ENCODE data around the gene GPBAR1.
"Not testable (repeated sequence)": the region's sequence is repeated elsewhere in the genome, so short reads cannot be mapped to it uniquely, and the experiment has no call there.

Gene GPBAR1

GRCh38 chr2:218269900-218270720 is 9.3 kb downstream of the GPBAR1 start, which contains the start of the genes AAMP and PNKD:
Gene AAMP, minus strand, starts transcription at chr2:218270137. Its CDS starts 51 bp downstream, at chr2:218270086.
Gene PNKD, plus strand, starts transcription at chr2:218270519. Its CDS starts 17 bp downstream, at chr2:218270536.
- DNase-seq, result peak; percentile 100

GRCh38 chr2:218270721-218271486 is 10.1 kb downstream of the GPBAR1 start:
- DNase-seq, result no peak

- DNase-seq, result no peak
Measured at GRCh38 chr2:218271487-218271797, 10.6 kb downstream of the GPBAR1 start.

GRCh38 chr2:218271865-218272530 is 11.2 kb downstream of the GPBAR1 start:
- no peak for DNase-seq

DNA sequence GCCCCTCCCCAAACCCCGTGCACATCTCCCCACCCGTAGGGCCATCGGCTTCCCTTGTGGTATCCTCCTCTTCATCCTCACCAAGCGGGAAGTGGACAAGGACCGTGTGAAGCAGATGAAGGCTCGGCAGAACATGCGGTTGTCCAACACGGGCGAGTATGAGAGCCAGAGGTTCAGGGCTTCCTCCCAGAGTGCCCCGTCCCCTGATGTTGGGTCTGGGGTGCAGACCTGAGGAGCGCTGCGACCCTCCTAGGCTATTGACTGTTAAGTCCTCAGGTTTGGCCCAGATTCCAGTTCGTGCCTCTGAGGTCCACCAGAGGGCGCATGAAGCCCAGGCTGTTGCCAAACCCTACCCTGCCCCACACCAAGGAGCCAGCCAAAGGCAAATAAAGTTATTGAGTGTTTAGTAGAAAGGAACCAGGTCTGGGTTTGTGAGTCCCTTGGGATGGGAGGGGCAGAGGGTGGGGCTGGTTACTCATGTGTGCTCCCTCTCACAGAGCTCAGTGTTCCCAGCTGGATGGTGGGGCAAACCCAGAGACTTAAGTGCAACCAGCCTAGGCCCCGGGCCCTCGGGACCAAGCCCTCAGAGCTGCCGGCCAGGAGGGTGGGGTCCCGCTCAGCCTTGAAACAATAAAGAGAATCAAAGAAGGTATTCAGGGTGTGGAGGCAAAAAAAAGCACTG is 11.9 kb downstream of the GPBAR1 start:
- DNase-seq, result peak; percentile 84 to 86

DNA sequence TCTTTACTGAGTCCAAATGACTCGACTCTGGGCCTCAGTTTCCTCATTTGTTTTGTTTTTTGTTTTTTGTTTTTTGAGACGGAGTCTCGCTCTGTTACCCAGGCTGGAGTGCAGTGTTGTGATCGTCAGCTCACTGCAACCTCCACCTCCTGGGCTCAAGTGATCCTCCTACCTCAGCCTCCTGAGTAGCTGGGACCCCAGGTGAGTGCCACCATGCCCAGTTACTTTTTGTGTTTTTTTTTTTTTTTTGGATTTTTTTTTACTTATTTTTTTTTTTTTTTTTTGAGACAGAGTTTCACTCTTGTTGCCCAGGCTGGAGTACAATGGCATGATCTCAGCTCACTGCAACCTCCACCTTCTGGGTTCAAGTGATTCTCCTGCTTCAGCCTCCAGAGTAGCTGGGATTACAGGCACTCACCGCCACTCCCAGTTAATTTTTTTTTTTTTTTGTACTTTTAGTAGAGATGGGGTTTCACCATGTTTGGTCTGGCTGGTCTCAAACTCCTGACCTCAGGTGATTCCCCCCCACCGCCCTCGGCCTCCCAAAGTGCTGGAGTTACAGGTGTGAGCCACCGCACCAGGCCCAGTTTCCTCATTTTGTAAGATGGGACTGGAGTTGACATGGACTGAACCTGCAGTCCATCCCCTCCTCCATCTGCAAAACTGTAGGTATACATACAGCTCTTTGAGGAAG is 12.5 kb downstream of the GPBAR1 start:
- DNase-seq, result not testable (repeated sequence)

- DNase-seq, result no peak
Measured at GRCh38 chr2:218273908-218274249, 13.1 kb downstream of the GPBAR1 start.

GRCh38 chr2:218274586-218274985 is 13.8 kb downstream of the GPBAR1 start:
- no peak for DNase-seq

DNA sequence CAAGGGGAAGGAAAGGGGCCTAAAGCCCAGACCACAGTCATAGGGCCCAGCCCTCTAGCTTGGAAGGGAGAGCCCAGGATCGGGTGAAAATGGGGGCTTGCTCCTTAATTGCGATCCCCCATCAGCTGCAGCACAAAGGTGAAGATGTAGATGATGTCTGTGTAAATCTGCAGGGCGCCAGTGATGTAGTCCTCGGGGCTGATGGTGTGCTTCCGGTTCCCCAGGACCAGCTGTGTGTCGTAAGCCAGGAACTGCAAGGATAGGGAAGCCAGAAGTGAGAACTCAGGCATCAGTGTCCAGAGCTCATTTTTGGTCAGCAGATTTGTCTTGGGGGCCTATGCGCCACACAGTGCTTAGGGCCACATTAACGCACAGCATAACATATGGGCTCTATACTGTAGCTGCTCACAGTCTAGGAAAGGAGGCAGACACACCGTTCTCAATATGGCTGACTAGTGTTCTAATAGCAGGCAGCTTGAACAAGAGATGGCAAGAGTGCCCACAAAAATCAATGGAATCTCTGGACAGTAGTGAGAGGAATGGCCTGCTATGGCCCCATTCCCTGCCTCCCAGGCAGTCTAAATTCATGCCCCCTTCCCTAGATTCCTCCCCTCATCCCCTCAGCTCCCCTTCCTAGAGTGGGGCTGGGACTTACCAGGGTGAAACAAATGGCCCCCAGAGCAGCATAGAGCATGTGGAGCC is 14.7 kb downstream of the GPBAR1 start:
- DNase-seq, result no peak

DNA sequence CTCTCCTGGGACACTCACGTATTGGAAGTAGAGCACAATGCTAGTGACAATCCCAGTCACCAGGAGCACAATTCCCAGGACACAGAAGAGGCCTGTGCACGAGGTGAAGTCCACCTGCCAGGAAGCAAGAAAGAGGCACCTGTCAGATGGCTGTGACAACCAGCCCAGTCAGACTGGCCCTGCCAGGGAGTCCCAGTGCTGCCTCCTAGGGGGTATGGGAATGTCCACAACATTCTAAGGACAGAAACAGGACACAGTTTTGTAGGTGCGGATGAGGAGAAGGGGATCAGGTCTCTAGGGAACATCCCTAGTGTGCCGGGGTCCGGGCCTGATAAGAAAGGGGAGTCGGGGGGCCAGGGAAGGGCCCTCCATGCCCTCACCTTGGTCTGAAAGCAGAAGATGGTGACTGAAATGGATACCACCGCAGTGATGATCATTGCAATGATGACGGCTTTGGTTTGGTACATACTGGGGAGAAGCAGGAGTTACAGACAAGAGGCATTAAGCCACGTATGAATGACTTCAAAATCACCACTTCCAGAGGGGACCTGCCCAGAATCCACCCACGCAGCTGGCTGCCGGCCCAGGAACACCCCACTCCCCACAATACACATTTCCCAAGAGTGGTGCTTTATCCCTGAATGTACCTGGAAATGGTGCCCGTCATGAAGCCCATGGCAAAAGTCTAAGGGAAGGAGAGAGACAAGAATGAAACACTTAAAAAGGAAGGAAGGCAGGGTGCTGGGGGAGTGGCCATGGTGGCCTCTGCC is 16.4 kb downstream of the GPBAR1 start:
- DNase-seq, result no peak

- DNase-seq, result no peak
Measured at GRCh38 chr2:218277921-218278320, 17.1 kb downstream of the GPBAR1 start.

DNA sequence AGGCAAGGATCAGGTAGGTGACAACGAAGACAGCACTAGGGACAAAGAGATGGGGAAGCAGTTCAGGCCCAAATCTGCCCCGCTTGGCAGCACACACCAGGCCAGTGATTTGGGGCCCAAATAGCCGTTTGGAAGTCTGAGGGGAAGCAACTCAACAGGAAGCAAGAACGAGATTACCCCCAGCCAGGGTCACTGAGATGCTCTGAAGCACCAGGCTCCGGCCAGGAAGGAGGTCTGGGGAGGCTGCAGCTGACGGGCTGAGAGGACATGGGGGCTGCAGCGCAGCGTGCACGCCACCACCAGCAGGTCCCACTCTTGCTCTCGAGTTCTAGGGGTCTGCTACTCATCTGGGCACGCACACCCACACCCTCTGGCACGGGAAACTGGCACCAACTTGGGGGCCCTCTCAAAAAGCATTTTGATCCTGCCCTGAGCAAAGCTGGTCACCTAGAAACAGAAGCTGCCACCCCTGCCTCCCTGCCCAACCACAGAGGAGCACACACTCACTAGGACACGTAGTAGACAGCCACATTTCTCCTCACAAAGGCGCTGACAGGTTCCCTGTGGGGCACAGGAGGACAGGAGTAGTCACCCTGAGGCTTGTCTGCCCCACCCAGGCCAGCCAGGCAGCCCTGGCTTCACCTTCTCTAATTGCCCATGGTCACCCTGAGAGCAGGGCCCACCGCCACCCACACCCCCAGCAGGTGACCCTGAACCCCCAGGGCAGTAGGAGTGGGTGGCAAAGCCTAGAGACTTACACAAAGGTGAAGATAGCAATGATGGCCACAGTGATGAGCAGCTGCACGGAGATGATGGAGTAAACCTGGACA is 17.9 kb downstream of the GPBAR1 start:
- DNase-seq, result no peak

DNA sequence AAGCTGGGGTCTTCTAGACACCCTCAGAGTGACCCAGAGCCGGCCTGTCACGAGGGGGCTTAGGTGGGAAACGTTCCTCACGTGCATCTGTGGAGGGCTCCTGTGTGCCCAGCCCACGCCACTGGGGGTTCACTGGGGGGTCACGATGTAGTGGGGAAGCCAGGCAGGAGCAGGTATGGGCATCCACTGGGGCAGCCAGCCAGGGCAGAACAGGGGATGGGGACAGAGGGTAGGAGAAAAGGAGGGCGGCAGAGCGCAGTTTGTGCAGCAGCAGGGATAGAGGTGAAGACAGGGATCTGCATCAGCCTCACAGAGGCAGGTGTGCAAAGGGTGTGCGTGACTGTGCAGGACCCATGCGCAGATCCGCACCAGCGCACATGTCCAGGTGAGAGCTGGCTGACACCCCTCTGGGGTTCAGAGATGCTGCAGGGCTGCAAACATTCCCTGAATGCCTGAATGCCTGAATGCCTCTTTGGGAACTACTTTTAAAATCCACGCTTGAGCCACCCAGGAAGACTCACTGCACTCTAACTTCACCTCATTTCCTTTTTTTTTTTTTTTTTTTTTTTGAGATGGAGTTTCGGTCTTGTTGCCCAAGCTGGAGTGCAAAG is 19.6 kb downstream of the GPBAR1 start:
- no peak for DNase-seq

DNA sequence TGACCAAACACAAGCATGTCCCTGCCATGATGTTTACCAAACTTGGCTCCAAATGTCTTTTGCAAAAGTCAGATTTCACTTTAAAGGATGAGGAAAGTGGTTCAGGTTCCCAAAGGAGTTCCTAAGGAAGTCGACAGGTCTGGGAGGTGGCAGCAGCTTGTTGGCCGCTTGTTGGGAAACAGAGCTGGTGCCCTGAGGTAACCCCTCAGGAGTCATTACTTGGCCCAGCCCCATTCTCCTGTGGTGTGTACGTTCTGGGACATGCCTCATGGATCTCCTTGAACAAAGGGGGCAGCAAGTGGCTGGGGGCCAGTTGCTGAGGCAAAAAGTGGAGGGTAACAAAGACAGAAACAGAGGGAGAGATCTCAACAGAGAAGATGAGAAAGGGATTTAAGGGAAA is 20.6 kb downstream of the GPBAR1 start:
- no peak for DNase-seq

DNA sequence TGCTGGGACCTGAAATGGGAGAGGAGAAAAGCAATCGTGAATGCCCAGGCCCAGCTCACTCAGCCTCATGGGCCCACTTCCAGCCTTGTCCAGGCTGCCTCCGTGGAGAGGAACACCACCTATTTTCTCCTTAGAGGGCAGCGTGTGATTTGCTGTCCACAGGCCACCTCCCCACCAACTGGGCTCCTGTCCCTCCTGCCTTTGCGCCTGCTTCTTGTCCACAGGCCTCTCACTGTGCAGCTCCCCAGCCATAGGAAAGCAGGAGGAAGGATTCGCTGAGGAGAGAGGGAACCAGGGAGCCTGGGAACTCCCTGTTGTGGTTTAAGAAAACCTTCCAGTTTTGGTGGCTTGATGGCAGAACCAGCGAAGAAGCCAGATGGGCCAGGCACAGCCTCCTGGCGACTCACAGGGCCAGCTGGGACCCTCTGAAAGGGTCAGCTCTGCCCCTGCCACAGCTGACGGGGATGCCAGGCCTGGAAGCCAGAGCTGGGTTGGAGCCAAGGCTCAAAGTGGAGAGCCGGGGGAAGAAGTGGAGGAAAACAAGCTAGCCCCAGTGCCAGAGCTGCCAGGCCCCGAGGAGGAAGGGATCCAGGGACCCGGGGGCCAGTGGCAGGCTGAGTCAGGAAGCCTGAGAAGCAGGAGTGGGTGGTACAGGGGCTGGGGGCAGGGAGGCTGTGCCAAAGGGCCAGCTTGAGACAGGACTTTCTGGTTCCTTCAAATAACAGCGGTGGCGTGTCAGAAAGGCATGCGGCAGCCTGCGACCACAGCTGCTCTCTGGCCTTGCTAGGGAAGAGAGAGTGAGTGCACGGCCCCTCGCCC is 21.6 kb downstream of the GPBAR1 start:
- no peak for DNase-seq

DNA sequence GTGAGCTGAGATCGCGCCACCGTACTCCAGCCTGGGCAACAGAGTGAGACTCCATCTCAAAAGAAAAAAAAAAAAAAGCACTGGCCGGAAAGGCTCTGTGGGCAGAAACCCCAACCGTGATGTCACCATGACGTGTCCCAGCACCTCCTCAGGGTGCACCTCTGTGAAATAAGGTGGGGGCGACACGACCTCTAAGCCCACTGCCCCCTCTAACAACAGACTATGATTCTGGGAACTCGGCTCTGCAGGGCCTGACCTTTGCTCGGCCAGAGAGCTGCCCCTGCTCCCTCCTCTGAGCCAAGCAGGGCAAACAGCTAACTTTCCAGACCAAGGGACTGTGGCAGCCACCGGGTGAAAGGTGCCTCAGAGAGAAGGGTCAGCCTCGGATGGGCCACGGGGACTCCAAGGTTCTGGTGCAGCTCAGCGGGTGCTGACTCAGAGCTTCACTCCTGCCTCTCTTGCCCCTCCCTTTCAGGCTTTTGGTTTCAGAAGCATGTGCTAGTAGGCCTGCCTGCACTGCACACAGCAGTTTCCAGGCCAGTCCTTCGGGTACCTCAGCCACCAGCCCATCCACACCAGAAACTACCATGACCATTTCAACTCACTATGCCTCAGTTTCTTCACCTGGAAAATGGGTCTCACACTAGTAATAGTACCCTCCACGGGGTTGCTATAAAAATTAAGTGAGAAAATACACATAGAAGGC is 23.4 kb downstream of the GPBAR1 start:
- peak; percentile 73 to 77 for DNase-seq

DNA sequence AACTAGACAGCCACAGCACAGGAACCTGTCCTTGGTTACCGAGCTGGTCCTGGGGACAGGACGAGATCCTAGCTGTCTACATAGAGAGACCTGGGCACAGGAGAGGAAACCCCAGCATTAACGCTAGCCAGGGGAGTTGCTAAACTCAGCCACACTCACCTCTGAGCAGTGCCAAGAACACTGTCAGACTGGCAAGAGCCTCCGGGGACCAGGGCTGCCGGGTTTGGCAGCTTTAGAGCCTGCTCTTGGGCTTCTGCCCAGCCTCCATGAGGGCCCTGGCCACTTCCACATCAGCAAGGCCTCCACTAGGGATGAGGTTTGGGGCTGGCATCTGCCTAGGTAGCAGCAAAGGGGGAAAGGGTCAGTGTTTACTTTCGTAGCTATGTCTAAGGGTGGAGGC is 24.8 kb downstream of the GPBAR1 start:
- DNase-seq, result peak in 1 of 2 experiments; percentile 36

Data from activated T-cell treated with anti-CD3 and anti-CD28 coated beads, Interleukin-2, amount 50 U/mL, for 48 hours (primary cell).